A549 (cell line): ENCODE measurements around the gene MTHFSD.

Source experiments
- CTCF ChIP-seq: fragments of >200 bp; sonication (Bioruptor Twin); formaldehyde crosslinking; IDR thresholded peaks from 3 replicates; pipeline ENCODE4 v1.5.1; 2016
- RCOR1 ChIP-seq: fragments of 150-350 bp; IDR thresholded peaks from 2 replicates; pipeline ENCODE4 v1.6.1; 2014; ENCODE audit warnings: antibody characterized with exemption, low read length, low read depth
- RFX5 ChIP-seq: fragments of 450-650 bp; IDR thresholded peaks from 2 replicates; pipeline ENCODE4 v1.7.1; 2014; ENCODE audit warnings: antibody characterized with exemption, mild to moderate bottlenecking, moderate library complexity

GRCh38 chr16:86484240-86484639, 70.8 kb downstream of the MTHFSD start:
- TF ChIP-seq RFX5 (no peak), CTCF (no peak), RCOR1 (no peak)
